WTC11 (cell line): ENCODE results near the gene CYB5A. TPM values are rescaled to one million over a fixed set of nuclear protein-coding genes. Genes with fewer than 3 reads are reported as not detected.
"Not testable (repeated sequence)": the region's sequence is repeated elsewhere in the genome, so short reads cannot be mapped to it uniquely, and the experiment has no call there.

Source experiments
- ATAC-seq: fragments of 200-7000 bp; cut with Tn5 transposase; 2 replicates; pipeline ENCODE4 v1.10.0; 2021; ENCODE audit warnings: mild to moderate bottlenecking, moderate library complexity
- CTCF ChIA-PET: fragments of 300-600 bp; sonication (Branson Sonifier 250); formaldehyde crosslinking; loops from one replicate; lab custom pipeline; 2021; ENCODE audit warnings: antibody characterized with exemption; lab: Charles Lee
- POLR2A ChIA-PET: fragments of 350-600 bp; sonication (Branson Sonifier 250); formaldehyde crosslinking; loops from one replicate; lab custom pipeline; 2021; ENCODE audit warnings: antibody characterized with exemption; lab: Charles Lee
- DNase-seq: peaks from one replicate; pipeline ENCODE4 v3.0.0; 2021; ENCODE audit warnings: low spot score
- H3K27ac Mint-ChIP-seq: 2 replicates; pipeline ENCODE4 v1.8.0; 2021; ENCODE audit warnings: mixed read lengths
- H3K27me3 Mint-ChIP-seq: 2 replicates; pipeline ENCODE4 v1.8.0; 2021; ENCODE audit warnings: low read depth, mild to moderate bottlenecking, moderate library complexity, mixed read lengths
- H3K36me3 Mint-ChIP-seq: 2 replicates; pipeline ENCODE4 v1.8.0; 2021; ENCODE audit warnings: mixed read lengths
- H3K4me1 Mint-ChIP-seq: 2 replicates; pipeline ENCODE4 v1.8.0; 2022; ENCODE audit warnings: mixed read lengths
- H3K4me3 Mint-ChIP-seq: 2 replicates; pipeline ENCODE4 v1.8.0; 2021; ENCODE audit warnings: mild to moderate bottlenecking, moderate library complexity, mixed read lengths
- H3K9me3 Mint-ChIP-seq: 2 replicates; pipeline ENCODE4 v1.8.0; 2021; ENCODE audit warnings: mixed read lengths
- ATF1 ChIP-seq: sonication (generic); formaldehyde crosslinking; IDR thresholded peaks from 2 replicates; pipeline ENCODE4 v1.8.1; 2023; ENCODE audit warnings: mild to moderate bottlenecking, moderate library complexity, missing genetic modification reagents
- CBFB ChIP-seq: sonication (generic); formaldehyde crosslinking; IDR thresholded peaks from 2 replicates; pipeline ENCODE4 v1.8.1; 2022; ENCODE audit warnings: mild to moderate bottlenecking, low read depth, missing genetic modification reagents
- FOXJ3 ChIP-seq: sonication (generic); formaldehyde crosslinking; IDR thresholded peaks from 2 replicates; pipeline ENCODE4 v1.9.0; 2021; ENCODE audit warnings: missing genetic modification reagents, mild to moderate bottlenecking, borderline replicate concordance
- HMGA2 ChIP-seq: fragments of 250-450 bp; sonication (Bioruptor Pico); IDR thresholded peaks from 2 replicates; pipeline ENCODE4 v1.4.0; 2021; ENCODE audit warnings: mild to moderate bottlenecking, moderate library complexity
- KAT7 ChIP-seq: sonication (generic); formaldehyde crosslinking; IDR thresholded peaks from 2 replicates; pipeline ENCODE4 v1.8.1; 2023; ENCODE audit warnings: missing genetic modification reagents, mild to moderate bottlenecking, borderline replicate concordance
- NR1H2 ChIP-seq: sonication (generic); formaldehyde crosslinking; IDR thresholded peaks from 2 replicates; pipeline ENCODE4 v1.9.0; 2021; ENCODE audit warnings: mild to moderate bottlenecking, moderate library complexity, missing genetic modification reagents
- SMAD4 ChIP-seq: sonication (generic); formaldehyde crosslinking; IDR thresholded peaks from 2 replicates; pipeline ENCODE4 v1.8.0; 2022; ENCODE audit warnings: mild to moderate bottlenecking, missing genetic modification reagents
- ZNF416 ChIP-seq: fragments of 250-450 bp; sonication (Bioruptor Pico); IDR thresholded peaks from 2 replicates; pipeline ENCODE4 v1.9.0; 2021; ENCODE audit warnings: mild to moderate bottlenecking, inconsistent platforms
- total RNA-seq: library from RNA; stranded (reverse); gene quantifications from 3 replicates; pipeline ENCODE4 v1.2.3, GENCODE V29; 2021
- TF ChIP-seq, protein P1 (sequence below): sonication (generic); formaldehyde crosslinking; IDR thresholded peaks from 2 replicates; pipeline ENCODE4 v1.8.0; 2023; ENCODE audit warnings: mild to moderate bottlenecking, missing genetic modification reagents
- TF ChIP-seq, protein P2 (sequence below): sonication (generic); formaldehyde crosslinking; IDR thresholded peaks from 2 replicates; pipeline ENCODE4 v1.8.0; 2023; ENCODE audit warnings: missing genetic modification reagents
- TF ChIP-seq, protein P3 (sequence below): fragments of 250-450 bp; sonication (Bioruptor Pico); IDR thresholded peaks from 2 replicates; pipeline ENCODE4 v1.8.0; 2021; ENCODE audit warnings: mild to moderate bottlenecking
- TF ChIP-seq, protein P4 (sequence below): sonication (generic); formaldehyde crosslinking; IDR thresholded peaks from 2 replicates; pipeline ENCODE4 v1.8.1; 2023; ENCODE audit warnings: mild to moderate bottlenecking, moderate library complexity, missing genetic modification reagents
- TF ChIP-seq, protein P5 (sequence below): sonication (generic); formaldehyde crosslinking; conservative IDR thresholded peaks from 2 replicates; pipeline ENCODE4 v1.8.1; 2023; ENCODE audit warnings: mild to moderate bottlenecking, low read depth, missing genetic modification reagents, moderate library complexity
- TF ChIP-seq, protein P6 (sequence below): sonication (generic); formaldehyde crosslinking; IDR thresholded peaks from 2 replicates; pipeline ENCODE4 v1.8.1; 2023; ENCODE audit warnings: mild to moderate bottlenecking, missing genetic modification reagents

CYB5A gene
- total RNA-seq, 1 experiment from 2014 or later = 127 TPM

DNA sequence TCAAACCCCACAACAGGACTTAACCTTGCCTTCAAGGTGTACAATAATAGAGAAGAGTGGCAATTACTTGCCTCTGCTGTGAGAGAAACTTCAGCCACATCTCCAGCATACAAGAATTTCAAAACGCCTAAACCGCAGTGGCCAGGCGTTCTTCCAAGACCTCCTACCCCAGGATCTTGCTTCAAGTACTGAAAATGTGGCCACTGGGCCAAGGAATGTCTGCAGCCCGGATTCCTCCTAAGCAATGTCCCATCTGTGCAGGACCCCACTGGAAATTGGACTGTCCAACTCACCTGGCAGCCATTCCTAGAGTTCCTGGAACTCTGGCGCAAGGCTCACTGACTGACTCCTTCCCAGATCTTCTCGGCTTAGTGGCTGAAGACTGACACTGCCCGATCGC lies 2.8 kb upstream of the CYB5A start:
- no peak for ATAC-seq
- peaks cover 9% of the 10 kb centered on the region for H3K4me1 Mint-ChIP-seq
- ChIA-PET CTCF (no interaction called here), POLR2A (no interaction called here)
- no peak for TF ChIP-seq CBFB (CRISPR knock-in tag)
- TF ChIP-seq ATF1 (CRISPR knock-in tag) = no peak
- TF ChIP-seq FOXJ3 = no peak
- TF ChIP-seq NR1H2 (CRISPR knock-in tag) = no peak
- TF ChIP-seq, protein P1, sequence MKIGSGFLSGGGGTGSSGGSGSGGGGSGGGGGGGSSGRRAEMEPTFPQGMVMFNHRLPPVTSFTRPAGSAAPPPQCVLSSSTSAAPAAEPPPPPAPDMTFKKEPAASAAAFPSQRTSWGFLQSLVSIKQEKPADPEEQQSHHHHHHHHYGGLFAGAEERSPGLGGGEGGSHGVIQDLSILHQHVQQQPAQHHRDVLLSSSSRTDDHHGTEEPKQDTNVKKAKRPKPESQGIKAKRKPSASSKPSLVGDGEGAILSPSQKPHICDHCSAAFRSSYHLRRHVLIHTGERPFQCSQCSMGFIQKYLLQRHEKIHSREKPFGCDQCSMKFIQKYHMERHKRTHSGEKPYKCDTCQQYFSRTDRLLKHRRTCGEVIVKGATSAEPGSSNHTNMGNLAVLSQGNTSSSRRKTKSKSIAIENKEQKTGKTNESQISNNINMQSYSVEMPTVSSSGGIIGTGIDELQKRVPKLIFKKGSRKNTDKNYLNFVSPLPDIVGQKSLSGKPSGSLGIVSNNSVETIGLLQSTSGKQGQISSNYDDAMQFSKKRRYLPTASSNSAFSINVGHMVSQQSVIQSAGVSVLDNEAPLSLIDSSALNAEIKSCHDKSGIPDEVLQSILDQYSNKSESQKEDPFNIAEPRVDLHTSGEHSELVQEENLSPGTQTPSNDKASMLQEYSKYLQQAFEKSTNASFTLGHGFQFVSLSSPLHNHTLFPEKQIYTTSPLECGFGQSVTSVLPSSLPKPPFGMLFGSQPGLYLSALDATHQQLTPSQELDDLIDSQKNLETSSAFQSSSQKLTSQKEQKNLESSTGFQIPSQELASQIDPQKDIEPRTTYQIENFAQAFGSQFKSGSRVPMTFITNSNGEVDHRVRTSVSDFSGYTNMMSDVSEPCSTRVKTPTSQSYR (CRISPR knock-in tag) = no peak
- TF ChIP-seq SMAD4 (CRISPR knock-in tag) = no peak
- TF ChIP-seq, protein P2, sequence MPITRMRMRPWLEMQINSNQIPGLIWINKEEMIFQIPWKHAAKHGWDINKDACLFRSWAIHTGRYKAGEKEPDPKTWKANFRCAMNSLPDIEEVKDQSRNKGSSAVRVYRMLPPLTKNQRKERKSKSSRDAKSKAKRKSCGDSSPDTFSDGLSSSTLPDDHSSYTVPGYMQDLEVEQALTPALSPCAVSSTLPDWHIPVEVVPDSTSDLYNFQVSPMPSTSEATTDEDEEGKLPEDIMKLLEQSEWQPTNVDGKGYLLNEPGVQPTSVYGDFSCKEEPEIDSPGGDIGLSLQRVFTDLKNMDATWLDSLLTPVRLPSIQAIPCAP (CRISPR knock-in tag) = no peak
- no peak overlapping the region for H3K4me3 Mint-ChIP-seq
- H3K27ac Mint-ChIP-seq = no peak overlapping the region
- H3K9me3 Mint-ChIP-seq = peaks cover 4% of the 10 kb centered on the region
- H3K27me3 Mint-ChIP-seq = no peaks in the 10 kb centered on the region; the same call in 1 of the 2 replicates
- H3K36me3 Mint-ChIP-seq = peaks cover 13% of the 10 kb centered on the region
- no peak for DNase-seq

DNA sequence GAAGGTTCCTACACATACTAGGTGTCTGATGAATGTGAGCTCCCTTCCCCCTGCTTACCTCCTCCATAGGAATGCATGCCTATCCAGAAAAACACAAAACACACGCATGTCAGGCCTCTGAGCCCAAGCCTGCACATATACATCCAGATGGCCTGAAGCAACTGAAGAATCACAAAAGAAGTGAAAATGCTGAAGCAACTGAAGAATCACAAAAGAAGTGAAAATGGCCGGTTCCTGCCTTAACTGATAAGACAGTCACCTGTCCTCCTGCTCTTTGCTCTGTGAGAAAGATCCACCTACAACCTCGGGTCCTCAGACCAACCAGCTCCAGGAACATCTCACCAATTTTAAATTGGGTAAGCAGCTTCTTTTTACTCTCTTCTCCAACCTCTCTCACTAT lies 1.2 kb upstream of the CYB5A start:
- POLR2A ChIA-PET, H3K36me3 Mint-ChIP-seq, ATAC-seq, H3K27ac Mint-ChIP-seq, H3K27me3 Mint-ChIP-seq, H3K9me3 Mint-ChIP-seq, DNase-seq: not testable (repeated sequence)
- Mint-ChIP-seq H3K4me3 (peak overlapping the region; percentile 94), H3K4me1 (peaks cover 23% of the 10 kb centered on the region)
- CTCF ChIA-PET = interaction anchor here (1.2 kb wide), 1 partner anchor 17 kb away, joined by 3 read pairs; no protein-coding TSS in a partner anchor

DNA sequence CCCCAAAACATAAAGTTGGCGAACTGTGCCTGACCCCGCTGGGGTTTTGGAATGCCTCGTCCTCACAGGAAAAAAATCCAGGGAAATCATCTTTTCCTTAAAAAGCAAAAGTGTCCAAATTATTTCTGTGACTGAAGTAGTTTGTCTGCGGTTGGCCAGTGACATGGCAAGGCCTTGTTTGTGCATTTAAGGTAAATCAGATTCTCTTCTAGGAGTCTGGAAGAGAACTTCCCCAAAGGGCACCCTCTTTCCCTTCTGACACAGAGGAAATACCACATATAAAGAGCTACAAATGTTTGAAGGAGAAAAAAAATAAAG lies 737 bp upstream of the CYB5A start:
- POLR2A ChIA-PET = no interaction called here
- ATAC-seq (no peak), DNase-seq (no peak)
- Mint-ChIP-seq H3K9me3 (no peaks in the 10 kb centered on the region), H3K36me3 (peaks cover 5% of the 10 kb centered on the region), H3K27me3 (no peaks in the 10 kb centered on the region; the same call in 1 of the 2 replicates), H3K27ac (no peak overlapping the region), H3K4me3 (peak overlapping the region; percentile 94), H3K4me1 (peaks cover 28% of the 10 kb centered on the region)
- TF ChIP-seq, protein P3, sequence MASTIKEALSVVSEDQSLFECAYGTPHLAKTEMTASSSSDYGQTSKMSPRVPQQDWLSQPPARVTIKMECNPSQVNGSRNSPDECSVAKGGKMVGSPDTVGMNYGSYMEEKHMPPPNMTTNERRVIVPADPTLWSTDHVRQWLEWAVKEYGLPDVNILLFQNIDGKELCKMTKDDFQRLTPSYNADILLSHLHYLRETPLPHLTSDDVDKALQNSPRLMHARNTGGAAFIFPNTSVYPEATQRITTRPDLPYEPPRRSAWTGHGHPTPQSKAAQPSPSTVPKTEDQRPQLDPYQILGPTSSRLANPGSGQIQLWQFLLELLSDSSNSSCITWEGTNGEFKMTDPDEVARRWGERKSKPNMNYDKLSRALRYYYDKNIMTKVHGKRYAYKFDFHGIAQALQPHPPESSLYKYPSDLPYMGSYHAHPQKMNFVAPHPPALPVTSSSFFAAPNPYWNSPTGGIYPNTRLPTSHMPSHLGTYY = no peak
- no peak for TF ChIP-seq HMGA2
- CTCF ChIA-PET = interaction anchor here (1.2 kb wide), 1 partner anchor 18 kb away, joined by 3 read pairs; no protein-coding TSS in a partner anchor

DNA sequence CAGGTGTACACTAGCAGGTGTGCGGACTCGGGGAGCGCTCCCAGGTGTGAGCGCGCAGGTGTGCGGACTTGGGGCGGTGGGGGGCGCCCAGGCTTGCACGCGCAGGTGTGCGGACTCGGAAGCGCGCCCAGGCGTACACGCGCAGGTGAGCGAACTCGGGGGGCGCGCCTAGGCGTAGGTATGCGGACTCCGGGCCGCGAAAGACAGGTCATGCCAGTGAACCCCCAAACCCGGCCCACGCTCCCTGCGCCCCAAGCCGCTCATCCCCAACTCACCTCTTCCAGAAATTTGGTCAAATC lies 342 bp downstream of the CYB5A start:
- peaks cover 7% of the 10 kb centered on the region for H3K36me3 Mint-ChIP-seq
- POLR2A ChIA-PET = no interaction called here
- peak overlapping the region; percentile 95 for H3K27ac Mint-ChIP-seq
- no peaks in the 10 kb centered on the region; the same call in 1 of the 2 replicates for H3K27me3 Mint-ChIP-seq
- H3K4me3 Mint-ChIP-seq = peak overlapping the region; percentile 94
- peaks cover 34% of the 10 kb centered on the region for H3K4me1 Mint-ChIP-seq
- ATAC-seq (peak; percentile 27), DNase-seq (no peak)
- no peaks in the 10 kb centered on the region for H3K9me3 Mint-ChIP-seq
- no peak for TF ChIP-seq ZNF416 (CRISPR knock-in tag)
- 0 out of 2 replicates have a peak, but pooled peaks have one; percentile 14 for TF ChIP-seq KAT7 (CRISPR knock-in tag)
- TF ChIP-seq, protein P4, sequence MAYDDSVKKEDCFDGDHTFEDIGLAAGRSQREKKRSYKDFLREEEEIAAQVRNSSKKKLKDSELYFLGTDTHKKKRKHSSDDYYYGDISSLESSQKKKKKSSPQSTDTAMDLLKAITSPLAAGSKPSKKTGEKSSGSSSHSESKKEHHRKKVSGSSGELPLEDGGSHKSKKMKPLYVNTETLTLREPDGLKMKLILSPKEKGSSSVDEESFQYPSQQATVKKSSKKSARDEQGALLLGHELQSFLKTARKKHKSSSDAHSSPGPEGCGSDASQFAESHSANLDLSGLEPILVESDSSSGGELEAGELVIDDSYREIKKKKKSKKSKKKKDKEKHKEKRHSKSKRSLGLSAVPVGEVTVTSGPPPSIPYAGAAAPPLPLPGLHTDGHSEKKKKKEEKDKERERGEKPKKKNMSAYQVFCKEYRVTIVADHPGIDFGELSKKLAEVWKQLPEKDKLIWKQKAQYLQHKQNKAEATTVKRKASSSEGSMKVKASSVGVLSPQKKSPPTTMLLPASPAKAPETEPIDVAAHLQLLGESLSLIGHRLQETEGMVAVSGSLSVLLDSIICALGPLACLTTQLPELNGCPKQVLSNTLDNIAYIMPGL = peak; percentile 46
- TF ChIP-seq, protein P5, sequence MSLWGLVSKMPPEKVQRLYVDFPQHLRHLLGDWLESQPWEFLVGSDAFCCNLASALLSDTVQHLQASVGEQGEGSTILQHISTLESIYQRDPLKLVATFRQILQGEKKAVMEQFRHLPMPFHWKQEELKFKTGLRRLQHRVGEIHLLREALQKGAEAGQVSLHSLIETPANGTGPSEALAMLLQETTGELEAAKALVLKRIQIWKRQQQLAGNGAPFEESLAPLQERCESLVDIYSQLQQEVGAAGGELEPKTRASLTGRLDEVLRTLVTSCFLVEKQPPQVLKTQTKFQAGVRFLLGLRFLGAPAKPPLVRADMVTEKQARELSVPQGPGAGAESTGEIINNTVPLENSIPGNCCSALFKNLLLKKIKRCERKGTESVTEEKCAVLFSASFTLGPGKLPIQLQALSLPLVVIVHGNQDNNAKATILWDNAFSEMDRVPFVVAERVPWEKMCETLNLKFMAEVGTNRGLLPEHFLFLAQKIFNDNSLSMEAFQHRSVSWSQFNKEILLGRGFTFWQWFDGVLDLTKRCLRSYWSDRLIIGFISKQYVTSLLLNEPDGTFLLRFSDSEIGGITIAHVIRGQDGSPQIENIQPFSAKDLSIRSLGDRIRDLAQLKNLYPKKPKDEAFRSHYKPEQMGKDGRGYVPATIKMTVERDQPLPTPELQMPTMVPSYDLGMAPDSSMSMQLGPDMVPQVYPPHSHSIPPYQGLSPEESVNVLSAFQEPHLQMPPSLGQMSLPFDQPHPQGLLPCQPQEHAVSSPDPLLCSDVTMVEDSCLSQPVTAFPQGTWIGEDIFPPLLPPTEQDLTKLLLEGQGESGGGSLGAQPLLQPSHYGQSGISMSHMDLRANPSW (CRISPR knock-in tag) = no peak
- TF ChIP-seq, protein P6, sequence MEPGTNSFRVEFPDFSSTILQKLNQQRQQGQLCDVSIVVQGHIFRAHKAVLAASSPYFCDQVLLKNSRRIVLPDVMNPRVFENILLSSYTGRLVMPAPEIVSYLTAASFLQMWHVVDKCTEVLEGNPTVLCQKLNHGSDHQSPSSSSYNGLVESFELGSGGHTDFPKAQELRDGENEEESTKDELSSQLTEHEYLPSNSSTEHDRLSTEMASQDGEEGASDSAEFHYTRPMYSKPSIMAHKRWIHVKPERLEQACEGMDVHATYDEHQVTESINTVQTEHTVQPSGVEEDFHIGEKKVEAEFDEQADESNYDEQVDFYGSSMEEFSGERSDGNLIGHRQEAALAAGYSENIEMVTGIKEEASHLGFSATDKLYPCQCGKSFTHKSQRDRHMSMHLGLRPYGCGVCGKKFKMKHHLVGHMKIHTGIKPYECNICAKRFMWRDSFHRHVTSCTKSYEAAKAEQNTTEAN = peak; percentile 100
- CTCF ChIA-PET = interaction anchor here (1.5 kb wide), 1 partner anchor 260 kb away, joined by 3 read pairs; no protein-coding TSS in a partner anchor
